Peyer's patch (tissue), 4 donors: ENCODE results near the gene DMBX1.

Experiments used
- POLR2A ChIP-seq, 2 donors: fragments of 450-650 bp; IDR thresholded peaks; one replicate each; pipeline ENCODE4 v1.5.1; 2017; ENCODE audit warnings: antibody characterized with exemption in 2 of 2, mild to moderate bottlenecking in 2 of 2, moderate library complexity in 2 of 2
- TF ChIP-seq, protein P1 (sequence below), 6 experiments: fragments of 450-650 bp in 4 of 6; fragments of 200-600 bp in 2 of 6; sonication (generic) in 1 of 6; IDR thresholded peaks; one replicate each; pipeline ENCODE4 v1.5.1; 2017 to 2019; ENCODE audit warnings: antibody characterized with exemption in 6 of 6, mild to moderate bottlenecking in 3 of 6, moderate library complexity in 1 of 6

DNA sequence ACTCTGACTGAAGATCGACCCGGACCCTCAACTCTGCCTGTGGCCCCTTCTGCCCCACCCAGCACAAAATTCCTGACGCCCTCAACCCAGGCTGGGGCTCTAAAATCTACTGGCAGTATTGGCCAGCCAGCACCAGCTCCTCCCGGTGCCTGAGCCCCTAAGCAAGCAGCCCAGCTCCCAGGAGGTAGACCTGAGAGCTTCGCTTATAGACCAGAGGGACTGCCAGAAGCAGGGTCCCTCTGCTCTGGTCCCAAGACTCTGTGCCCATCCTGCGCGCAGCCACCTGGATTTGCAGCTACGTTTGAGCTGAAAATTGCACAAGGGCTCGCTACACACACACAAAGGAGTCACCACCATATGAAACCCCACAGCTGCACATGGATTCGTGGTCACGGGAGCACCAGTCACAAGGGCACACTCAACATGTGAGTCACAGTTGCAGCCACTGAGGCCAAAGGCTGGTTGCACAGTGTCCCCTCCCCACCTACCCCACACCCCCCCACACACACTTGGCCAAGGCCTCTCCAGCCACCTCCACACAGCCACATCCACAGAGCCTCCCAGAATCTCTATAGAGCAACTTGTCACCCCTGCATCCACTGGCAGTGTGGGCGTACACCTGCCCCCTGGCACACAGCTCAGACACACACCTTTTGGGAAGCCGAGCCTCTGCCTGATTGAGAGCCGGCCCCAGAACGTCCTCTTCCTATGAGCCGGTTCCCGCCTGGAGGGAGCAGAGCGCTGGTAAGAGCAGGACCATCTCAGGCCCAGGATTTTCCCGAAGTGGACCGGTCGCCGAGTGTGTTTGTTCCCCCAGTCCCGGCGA, 1.1 kb upstream of the DMBX1 start:
- TF ChIP-seq, protein P1, sequence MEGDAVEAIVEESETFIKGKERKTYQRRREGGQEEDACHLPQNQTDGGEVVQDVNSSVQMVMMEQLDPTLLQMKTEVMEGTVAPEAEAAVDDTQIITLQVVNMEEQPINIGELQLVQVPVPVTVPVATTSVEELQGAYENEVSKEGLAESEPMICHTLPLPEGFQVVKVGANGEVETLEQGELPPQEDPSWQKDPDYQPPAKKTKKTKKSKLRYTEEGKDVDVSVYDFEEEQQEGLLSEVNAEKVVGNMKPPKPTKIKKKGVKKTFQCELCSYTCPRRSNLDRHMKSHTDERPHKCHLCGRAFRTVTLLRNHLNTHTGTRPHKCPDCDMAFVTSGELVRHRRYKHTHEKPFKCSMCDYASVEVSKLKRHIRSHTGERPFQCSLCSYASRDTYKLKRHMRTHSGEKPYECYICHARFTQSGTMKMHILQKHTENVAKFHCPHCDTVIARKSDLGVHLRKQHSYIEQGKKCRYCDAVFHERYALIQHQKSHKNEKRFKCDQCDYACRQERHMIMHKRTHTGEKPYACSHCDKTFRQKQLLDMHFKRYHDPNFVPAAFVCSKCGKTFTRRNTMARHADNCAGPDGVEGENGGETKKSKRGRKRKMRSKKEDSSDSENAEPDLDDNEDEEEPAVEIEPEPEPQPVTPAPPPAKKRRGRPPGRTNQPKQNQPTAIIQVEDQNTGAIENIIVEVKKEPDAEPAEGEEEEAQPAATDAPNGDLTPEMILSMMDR (IDR thresholded peaks at IDR 0.05) = no peak
- TF ChIP-seq POLR2A (IDR thresholded peaks at IDR 0.05) = no peak
